Esophagus (tissue), 2 donors: ENCODE measurements around the gene ZNF280A. TPM values are rescaled to one million over a fixed set of nuclear protein-coding genes. Genes with fewer than 3 reads are reported as not detected.

Source experiments
- H3K27ac ChIP-seq, 2 donors: one replicate each; pipeline ENCODE4 v1.5.1; 2013; ENCODE audit warnings: low read depth in 2 of 2, mild to moderate bottlenecking in 2 of 2, inconsistent platforms in 1 of 2, low read length in 1 of 2, moderate library complexity in 1 of 2
- H3K27me3 ChIP-seq, 2 donors: one replicate each; pipeline ENCODE4 v1.6.1; 2013; ENCODE audit warnings: low read length in 2 of 2, control low read depth in 1 of 2, mild to moderate bottlenecking in 1 of 2; ENCODE audit not compliant: insufficient read depth in 2 of 2, control insufficient read depth in 1 of 2
- H3K36me3 ChIP-seq, 2 donors: one replicate each; pipeline ENCODE4 v1.6.1; 2013; ENCODE audit warnings: low read length in 1 of 2; ENCODE audit not compliant: control insufficient read depth in 2 of 2, insufficient read depth in 2 of 2
- H3K4me1 ChIP-seq, 2 donors: one replicate each; pipeline ENCODE4 v1.6.1; 2013; ENCODE audit warnings: low read length in 1 of 2; ENCODE audit not compliant: control insufficient read depth in 2 of 2, insufficient read depth in 2 of 2
- H3K4me3 ChIP-seq, 2 donors: one replicate each; pipeline ENCODE4 v1.5.1; 2013; ENCODE audit warnings: low read length in 2 of 2, mild to moderate bottlenecking in 2 of 2, low read depth in 1 of 2, moderate library complexity in 1 of 2
- H3K9me3 ChIP-seq, 2 donors: one replicate each; pipeline ENCODE4 v1.6.1; 2013; ENCODE audit warnings: mild to moderate bottlenecking in 2 of 2, low read depth in 1 of 2, low read length in 1 of 2, moderate library complexity in 1 of 2; ENCODE audit not compliant: control insufficient read depth in 2 of 2, insufficient read depth in 1 of 2
- WGBS, 2 donors: extraction: QIAGEN DNeasy Blood & Tissue Kit; methylation state at CpG; one replicate each; pipeline ENCODE4 v1.1.7; 2013; 5-methylcytosine and 5-hydroxymethylcytosine counted together
- polyA plus RNA-seq, 2 donors: library from polyadenylated mRNA; stranded (reverse); fragments of 200-250 nt; gene quantifications; one replicate each; pipeline ENCODE4 v1.2.3, GENCODE V29; 2013
- donor health status: healthy with polysubstance abuse.
- donor health status: Bipolar disorder and iron deficiency.

Gene ZNF280A
- polyA plus RNA-seq, 2 donors: not detected

DNA sequence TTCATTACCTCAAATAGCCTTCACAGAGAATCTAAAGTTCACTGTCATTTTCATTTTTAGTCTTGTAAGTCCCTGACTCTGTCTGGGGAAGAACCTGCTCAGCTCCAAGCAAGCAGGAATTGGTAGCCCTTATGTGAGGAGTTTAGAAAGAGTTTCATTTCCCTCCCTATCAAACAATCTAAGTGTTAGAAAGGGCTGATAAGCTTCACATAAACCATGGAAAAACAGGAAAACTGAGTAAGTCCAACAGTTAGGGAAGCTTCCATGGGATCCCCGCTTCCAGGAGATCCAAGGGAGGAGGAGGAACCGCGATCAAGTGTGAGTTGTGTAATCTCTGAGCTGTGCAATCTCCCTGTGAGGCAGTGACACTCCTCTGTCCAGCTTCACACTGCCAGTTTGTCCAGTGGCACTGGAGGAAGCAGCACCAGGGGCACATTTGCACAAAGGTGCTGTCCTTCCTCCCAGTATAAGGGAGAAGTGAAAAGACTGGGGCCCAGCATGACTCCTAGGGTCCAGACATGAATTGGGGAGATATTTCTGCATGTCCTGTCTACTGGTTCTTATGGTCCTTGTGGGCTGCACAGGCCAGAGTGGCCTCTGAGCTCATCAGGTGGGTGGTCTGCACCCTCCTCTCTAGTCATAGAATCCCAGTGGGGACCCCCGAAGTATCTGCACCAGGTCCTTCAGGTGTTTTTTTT, 34.7 kb upstream of the ZNF280A start:
- Histone ChIP-seq H3K27me3 (peaks cover 0 to 2% of the 10 kb centered on the region in 2 donors), H3K27ac (no peak overlapping the region), H3K36me3 (no peaks in the 10 kb centered on the region), H3K9me3 (no peaks in the 10 kb centered on the region), H3K4me3 (no peak overlapping the region), H3K4me1 (no peaks in the 10 kb centered on the region)
- 88 to 95% methylated on average over 4 of the region's 4 CpGs for WGBS, 2 donors

DNA sequence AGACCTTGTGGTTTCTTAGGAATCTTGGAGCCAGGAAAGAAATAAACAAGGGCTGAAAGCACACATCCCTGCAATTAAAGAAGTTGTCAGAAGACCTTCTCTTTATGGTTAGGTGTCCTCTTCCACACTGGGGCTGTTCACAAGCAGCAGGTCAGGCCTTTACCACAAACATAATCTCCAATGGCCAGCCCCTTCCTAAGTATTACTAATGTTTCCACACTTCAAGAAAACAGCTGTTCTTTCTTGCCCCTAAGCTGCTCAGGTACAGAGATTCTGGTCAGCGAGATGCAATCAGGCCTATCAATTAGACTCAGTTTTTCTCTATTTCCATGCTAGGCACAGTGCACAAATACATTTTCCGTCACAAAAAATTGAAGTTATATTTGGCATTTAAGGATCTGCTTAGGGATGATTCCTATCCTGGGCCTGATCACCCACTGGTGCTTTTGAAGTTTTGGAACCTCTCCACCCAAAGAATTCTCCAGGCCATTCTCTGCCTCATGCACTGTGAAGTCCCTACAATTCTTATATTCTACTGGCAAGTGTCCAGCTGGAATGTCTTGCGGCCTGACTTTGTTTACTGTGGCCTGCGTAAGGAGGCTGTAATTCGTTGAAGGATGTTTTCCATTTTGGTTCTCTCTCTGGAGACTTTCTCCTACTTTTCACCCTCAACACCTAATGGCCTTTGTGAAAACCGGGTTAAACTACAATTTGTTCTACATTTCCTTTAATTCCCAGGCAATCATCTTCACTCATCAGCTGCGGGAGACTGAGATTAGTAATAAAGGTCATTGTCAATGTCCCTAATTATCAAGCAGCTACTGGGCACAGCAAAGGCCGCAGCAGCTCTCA, 33.9 kb upstream of the ZNF280A start:
- no peaks in the 10 kb centered on the region for H3K4me1 ChIP-seq

DNA sequence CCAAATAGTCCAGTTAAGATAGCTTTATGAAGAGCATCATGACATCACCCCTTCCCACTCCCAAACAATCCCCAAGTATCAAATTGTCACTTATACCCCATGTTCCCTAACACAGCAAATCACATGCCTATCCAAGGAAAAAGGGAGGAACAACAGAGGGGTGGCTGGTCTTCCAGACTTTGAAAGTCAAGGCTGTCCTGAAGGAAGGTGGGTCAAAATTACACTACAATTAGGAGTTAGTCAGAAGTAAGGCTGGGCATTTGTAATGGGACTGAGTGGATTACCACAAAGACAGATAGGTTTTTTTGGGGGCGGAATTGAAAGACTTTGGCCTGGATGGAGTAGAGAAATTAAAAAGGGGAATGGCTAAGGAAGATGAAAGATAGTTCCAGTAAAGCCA, 33.1 kb upstream of the ZNF280A start:
- Histone ChIP-seq H3K4me1 (no peaks in the 10 kb centered on the region), H3K27ac (no peak overlapping the region), H3K9me3 (no peaks in the 10 kb centered on the region), H3K36me3 (no peaks in the 10 kb centered on the region), H3K27me3 (no peaks in the 10 kb centered on the region), H3K4me3 (no peak overlapping the region)
- 92 to 98% methylated on average over 1 of the region's 1 CpG for WGBS, 2 donors

More for the DNA sequence above, 33.9 kb upstream of the ZNF280A start:
- H3K4me3 ChIP-seq: no peak overlapping the region
- H3K27ac ChIP-seq: no peak overlapping the region
- WGBS, 2 donors: 56% methylated on average over 8 of the region's 8 CpGs
- H3K36me3 ChIP-seq: no peaks in the 10 kb centered on the region
- no peaks in the 10 kb centered on the region for H3K27me3 ChIP-seq
- no peaks in the 10 kb centered on the region for H3K9me3 ChIP-seq

DNA sequence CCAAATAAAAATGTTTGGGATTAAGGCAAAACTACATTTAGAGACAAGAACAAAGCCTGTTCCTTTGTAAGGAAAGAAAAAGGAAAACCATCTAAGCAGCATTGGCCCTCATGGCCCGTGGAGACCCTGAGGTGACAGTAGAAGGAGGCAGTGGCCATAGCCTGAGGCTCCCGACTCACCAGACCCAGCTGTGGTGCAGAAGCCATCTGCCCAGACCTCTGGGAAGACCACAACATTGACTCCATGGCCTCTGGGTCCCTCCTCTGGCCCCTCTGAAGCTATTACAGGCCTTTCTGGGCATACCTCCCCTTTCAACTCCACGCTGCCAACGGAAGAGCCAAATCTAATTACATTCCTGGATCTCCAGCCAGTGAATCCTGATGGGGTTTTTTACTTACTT, 32.6 kb upstream of the ZNF280A start:
- Histone ChIP-seq H3K4me3 (no peak overlapping the region), H3K27ac (no peak overlapping the region), H3K9me3 (no peaks in the 10 kb centered on the region), H3K36me3 (no peaks in the 10 kb centered on the region), H3K4me1 (no peaks in the 10 kb centered on the region), H3K27me3 (no peaks in the 10 kb centered on the region)
- 62 to 68% methylated on average over 4 of the region's 4 CpGs for WGBS, 2 donors

DNA sequence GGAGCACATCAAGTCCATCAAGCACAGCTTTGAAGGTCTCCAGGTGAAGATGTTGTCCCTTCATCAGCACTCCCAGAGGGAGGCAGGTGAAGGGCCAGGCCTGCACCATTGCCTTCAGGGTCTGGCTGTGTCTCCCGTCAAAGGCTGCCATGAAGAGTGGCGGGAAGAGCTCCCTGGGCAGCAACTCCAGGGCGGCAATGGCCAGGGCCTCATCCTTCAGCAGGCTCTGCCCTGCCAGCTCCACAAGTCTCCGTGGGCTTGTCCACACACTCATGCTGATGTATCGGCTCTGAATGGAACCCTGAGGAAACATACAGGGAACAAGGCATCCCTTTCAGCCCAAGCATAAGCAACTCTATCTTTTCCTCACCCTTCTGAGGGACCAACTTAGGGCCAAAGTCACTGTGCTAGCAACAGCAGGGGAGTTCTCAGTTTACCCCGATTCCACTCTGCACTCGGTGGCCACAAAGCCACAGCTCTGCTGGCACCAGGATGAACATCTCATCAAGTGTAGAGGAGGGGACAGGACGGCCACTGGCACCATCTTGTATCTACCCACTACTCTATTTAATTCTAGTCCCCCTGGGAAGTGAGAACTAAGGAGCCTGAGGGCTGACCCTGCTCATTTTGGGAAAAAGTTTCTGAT, 30.8 kb upstream of the ZNF280A start:
- Histone ChIP-seq H3K27me3 (no peaks in the 10 kb centered on the region), H3K27ac (no peak overlapping the region), H3K9me3 (no peaks in the 10 kb centered on the region), H3K36me3 (no peaks in the 10 kb centered on the region), H3K4me1 (no peaks in the 10 kb centered on the region), H3K4me3 (no peak overlapping the region)
- 80 to 87% methylated on average over 8 of the region's 8 CpGs for WGBS, 2 donors

DNA sequence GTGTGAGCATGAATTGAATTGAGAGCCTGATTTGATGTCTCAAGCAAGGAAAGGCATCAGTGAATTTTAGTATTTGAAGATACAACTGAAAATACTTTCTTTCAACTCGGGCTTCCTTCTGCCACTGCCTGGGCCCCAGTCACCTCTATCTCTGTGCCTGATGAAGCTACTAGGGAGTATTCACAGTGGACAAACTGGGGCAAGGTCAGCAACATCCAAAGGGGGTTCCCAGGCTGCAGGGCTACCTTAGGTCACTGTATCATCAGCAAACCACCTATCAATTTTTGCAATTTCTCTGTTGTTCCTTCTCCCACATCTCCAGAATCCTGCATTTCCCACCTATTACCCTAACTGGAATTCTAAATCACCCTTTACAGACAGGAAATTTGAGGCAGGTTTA, 28.8 kb upstream of the ZNF280A start:
- 64 to 69% methylated on average over 1 of the region's 1 CpG for WGBS, 2 donors
- Histone ChIP-seq H3K4me1 (no peaks in the 10 kb centered on the region), H3K9me3 (no peaks in the 10 kb centered on the region), H3K4me3 (no peak overlapping the region), H3K27me3 (no peaks in the 10 kb centered on the region), H3K27ac (no peak overlapping the region), H3K36me3 (no peaks in the 10 kb centered on the region)

DNA sequence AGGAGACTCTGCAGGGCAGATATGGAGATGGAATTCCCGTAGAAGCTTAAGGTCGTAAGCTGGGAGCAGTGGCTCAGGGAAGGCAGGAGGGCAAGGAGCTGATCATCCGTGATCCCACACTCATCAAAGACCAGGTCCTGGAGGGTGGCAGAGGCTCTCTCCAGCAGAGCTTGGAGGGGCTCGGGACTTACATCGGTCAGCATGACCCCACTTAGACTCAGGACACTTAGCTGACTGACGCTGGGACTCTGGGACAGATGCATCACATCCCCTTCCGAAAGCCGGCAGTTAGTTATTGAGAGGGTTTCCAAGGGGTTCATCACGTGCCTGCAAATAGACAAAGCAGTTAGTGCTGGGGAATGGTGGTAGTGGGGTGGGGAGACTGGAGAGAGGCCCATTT, 28.2 kb upstream of the ZNF280A start:
- H3K9me3 ChIP-seq: no peaks in the 10 kb centered on the region
- H3K4me3 ChIP-seq: no peak overlapping the region
- 74% methylated on average over 9 of the region's 9 CpGs for WGBS, 2 donors
- H3K36me3 ChIP-seq: no peaks in the 10 kb centered on the region
- no peaks in the 10 kb centered on the region for H3K27me3 ChIP-seq
- no peak overlapping the region for H3K27ac ChIP-seq
- no peaks in the 10 kb centered on the region for H3K4me1 ChIP-seq

DNA sequence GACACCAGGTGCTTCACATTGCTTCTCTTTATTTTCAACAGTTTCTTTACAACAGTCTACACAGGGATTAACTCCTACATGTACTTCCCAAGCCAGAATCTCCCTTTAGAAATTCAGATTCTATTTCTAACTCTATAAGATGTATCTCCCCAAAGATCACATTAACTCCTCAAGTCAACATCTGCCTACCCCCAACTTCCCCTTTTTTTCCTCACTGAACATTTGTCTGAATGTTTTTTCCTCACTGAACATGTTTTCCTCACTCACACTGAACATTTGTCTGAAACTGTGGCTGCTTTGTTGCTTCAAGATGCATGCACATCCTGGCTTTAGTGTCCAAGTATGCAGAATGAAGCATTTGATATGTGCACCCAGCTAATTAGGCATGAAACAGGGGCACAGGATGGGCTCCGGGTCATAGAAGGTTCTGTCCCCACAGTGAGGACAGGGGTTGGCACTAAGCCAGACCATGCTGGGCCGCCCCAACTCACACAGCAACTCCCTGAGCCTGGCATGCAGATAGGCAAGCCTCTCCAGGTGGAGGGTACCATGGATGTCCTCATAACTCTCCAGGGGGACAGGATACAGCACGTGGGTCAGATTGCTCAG, 27.7 kb upstream of the ZNF280A start:
- no peak overlapping the region for H3K4me3 ChIP-seq
- 42 to 43% methylated on average over 3 of the region's 3 CpGs for whole genome bisulfite sequencing, 2 donors
- no peaks in the 10 kb centered on the region for H3K36me3 ChIP-seq
- no peaks in the 10 kb centered on the region for H3K27me3 ChIP-seq
- H3K27ac ChIP-seq: no peak overlapping the region
- H3K4me1 ChIP-seq: no peaks in the 10 kb centered on the region
- no peaks in the 10 kb centered on the region for H3K9me3 ChIP-seq

DNA sequence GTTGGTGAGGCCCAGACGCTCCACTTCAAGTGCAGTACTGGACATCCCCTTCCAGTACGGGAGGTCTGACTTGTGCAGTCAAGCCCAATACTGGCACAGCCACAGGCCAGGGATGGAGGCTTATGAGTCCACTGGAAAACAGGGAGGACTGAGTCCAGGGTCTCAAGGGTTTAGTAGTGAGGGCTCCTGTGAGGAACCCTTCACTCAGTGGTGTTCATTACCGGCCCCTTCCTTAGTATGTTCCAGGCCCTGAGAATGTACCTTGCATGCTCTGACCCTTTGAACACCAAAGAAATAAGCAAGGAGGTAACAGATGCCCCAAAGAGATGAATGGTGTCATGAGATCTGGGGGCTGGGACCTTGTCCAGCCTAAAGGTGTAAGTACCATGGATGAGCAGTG, 27.2 kb upstream of the ZNF280A start:
- 78 to 82% methylated on average over 3 of the region's 3 CpGs for WGBS, 2 donors

More for the DNA sequence above, 27.2 kb upstream of the ZNF280A start:
- Histone ChIP-seq H3K9me3 (no peaks in the 10 kb centered on the region), H3K36me3 (no peaks in the 10 kb centered on the region), H3K27ac (no peak overlapping the region), H3K27me3 (no peaks in the 10 kb centered on the region), H3K4me1 (no peaks in the 10 kb centered on the region), H3K4me3 (no peak overlapping the region)
